IPS-NIHi7 (cell line): ENCODE data around the gene KRTAP10-11.

Source experiments
- DNase-seq: peaks from one replicate; pipeline ENCODE4 v3.0.0; 2012; ENCODE audit warnings: mixed read lengths; ENCODE audit errors: extremely low spot score

Gene KRTAP10-11

GRCh38 chr21:44695641-44696040 is 49.4 kb downstream of the KRTAP10-11 start:
- no peak for DNase-seq

- DNase-seq, result no peak
Measured at GRCh38 chr21:44696572-44696971, 50.4 kb downstream of the KRTAP10-11 start.
